Measurements from ENCODE around the gene MECP2.

DNA sequence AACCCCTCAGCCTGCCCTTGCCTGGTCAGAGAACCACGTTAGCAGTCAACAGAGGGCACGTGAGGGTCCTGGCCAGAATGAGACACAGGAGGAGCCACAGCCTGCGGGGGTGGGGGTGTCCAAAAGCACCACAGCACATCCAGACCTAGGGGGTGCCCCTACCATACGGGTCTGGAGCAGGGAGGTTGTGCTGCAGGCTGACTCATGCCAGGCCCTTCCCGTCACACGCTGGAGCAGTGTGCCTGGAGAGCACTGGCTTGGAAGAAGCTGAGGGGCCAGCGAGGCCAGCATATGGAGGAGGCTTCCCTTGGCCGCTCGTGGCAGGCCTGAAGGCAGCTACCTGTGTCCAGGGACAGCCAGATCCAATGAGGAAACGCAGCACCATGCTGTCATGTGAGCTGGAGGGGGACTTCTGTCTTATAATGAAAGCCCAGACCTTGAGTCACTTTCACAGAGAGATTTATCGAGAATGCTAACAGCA lies 76.3 kb downstream of the MECP2 start:
- TF ChIP-seq, protein P1, sequence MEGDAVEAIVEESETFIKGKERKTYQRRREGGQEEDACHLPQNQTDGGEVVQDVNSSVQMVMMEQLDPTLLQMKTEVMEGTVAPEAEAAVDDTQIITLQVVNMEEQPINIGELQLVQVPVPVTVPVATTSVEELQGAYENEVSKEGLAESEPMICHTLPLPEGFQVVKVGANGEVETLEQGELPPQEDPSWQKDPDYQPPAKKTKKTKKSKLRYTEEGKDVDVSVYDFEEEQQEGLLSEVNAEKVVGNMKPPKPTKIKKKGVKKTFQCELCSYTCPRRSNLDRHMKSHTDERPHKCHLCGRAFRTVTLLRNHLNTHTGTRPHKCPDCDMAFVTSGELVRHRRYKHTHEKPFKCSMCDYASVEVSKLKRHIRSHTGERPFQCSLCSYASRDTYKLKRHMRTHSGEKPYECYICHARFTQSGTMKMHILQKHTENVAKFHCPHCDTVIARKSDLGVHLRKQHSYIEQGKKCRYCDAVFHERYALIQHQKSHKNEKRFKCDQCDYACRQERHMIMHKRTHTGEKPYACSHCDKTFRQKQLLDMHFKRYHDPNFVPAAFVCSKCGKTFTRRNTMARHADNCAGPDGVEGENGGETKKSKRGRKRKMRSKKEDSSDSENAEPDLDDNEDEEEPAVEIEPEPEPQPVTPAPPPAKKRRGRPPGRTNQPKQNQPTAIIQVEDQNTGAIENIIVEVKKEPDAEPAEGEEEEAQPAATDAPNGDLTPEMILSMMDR (conservative IDR thresholded peaks at IDR 0.05; ENCODE audit: low read length) = no peak
- no peak for TF ChIP-seq EZH2phosphoT487 (IDR thresholded peaks at IDR 0.05; ENCODE audit: borderline replicate concordance, low read depth, low read length)
